ENCODE measurements around the gene TFB2M. TPM values are rescaled to one million over a fixed set of nuclear protein-coding genes. Genes with fewer than 3 reads are reported as not detected.
"Not testable (repeated sequence)": the region's sequence is repeated elsewhere in the genome, so short reads cannot be mapped to it uniquely, and the experiment has no call there.

The TFB2M gene
- total RNA-seq: 10 to 100 TPM in 2 of 4 donors, 1 to 10 TPM in 2; 7.7 to 22.8 (median 10.7) TPM

GRCh38 chr1:246566128-246566812, at the start of gene TFB2M, which contains the start of gene CNST:
Gene TFB2M, minus strand, starts transcription at chr1:246566261. Its CDS starts 123 bp downstream, at chr1:246566138.
Gene CNST, plus strand, starts transcription at chr1:246566456. Its CDS starts 25,107 bp downstream, at chr1:246591563.
- peak; percentile 85 for DNase-seq (ENCODE audit: low spot score)
- no peak for TF ChIP-seq CTCF (IDR thresholded peaks at IDR 0.05)
- peak; percentile 98 for ATAC-seq (ENCODE audit: low FRiP score)

- TF ChIP-seq CTCF (IDR thresholded peaks at IDR 0.05): no peak
- DNase-seq (ENCODE audit: low spot score) (no peak), ATAC-seq (ENCODE audit: low FRiP score) (no peak)
Observed at GRCh38 chr1:246613096-246613758, 47.2 kb upstream of the TFB2M start.

GRCh38 chr1:246609632-246610031, 43.6 kb upstream of the TFB2M start:
- no peak for TF ChIP-seq CTCF (IDR thresholded peaks at IDR 0.05)
- DNase-seq (ENCODE audit: low spot score) (no peak), ATAC-seq (ENCODE audit: low FRiP score) (no peak)

GRCh38 chr1:246608616-246609376, 42.7 kb upstream of the TFB2M start:
- peak; percentile 96 for ATAC-seq (ENCODE audit: low FRiP score)
- no peak for TF ChIP-seq CTCF (IDR thresholded peaks at IDR 0.05)
- peak; percentile 52 for DNase-seq (ENCODE audit: low spot score)

- ATAC-seq (ENCODE audit: low FRiP score): no peak
- TF ChIP-seq CTCF (IDR thresholded peaks at IDR 0.05): no peak
- DNase-seq (ENCODE audit: low spot score): no peak
Observed at GRCh38 chr1:246607462-246607861, 41.4 kb upstream of the TFB2M start.

GRCh38 chr1:246605231-246605630, 39.2 kb upstream of the TFB2M start:
- DNase-seq (ENCODE audit: low spot score); ATAC-seq (ENCODE audit: low FRiP score): not testable (repeated sequence)

- DNase-seq (ENCODE audit: low spot score) (no peak), ATAC-seq (ENCODE audit: low FRiP score) (no peak)
- TF ChIP-seq CTCF (IDR thresholded peaks at IDR 0.05): no peak
Observed at GRCh38 chr1:246602194-246602593, 36.1 kb upstream of the TFB2M start.

All from omental fat pad (tissue), 4 donors.